Ascending aorta (tissue), 2 donors: ENCODE results near the gene CHRNB2. TPM values are rescaled to one million over a fixed set of nuclear protein-coding genes. Genes with fewer than 3 reads are reported as not detected.

Experiments used
- DNase-seq, 2 donors: peaks; one replicate each; pipeline ENCODE4 v3.0.0-alpha.2; 2019; ENCODE audit warnings: low spot score in 2 of 2
- H3K27ac ChIP-seq, 2 donors: fragments of 200-600 bp; sonication (generic); one replicate each; pipeline ENCODE4 v1.5.1; 2016 to 2017; ENCODE audit warnings: mild to moderate bottlenecking in 1 of 2
- H3K27me3 ChIP-seq: fragments of 200-600 bp; sonication (generic); one replicate; pipeline ENCODE4 v1.5.1; 2017
- H3K36me3 ChIP-seq, 2 donors: fragments of 200-600 bp; sonication (generic); one replicate each; pipeline ENCODE4 v1.5.1; 2016
- H3K4me1 ChIP-seq, 2 donors: fragments of 200-600 bp; sonication (generic); one replicate each; pipeline ENCODE4 v1.5.1; 2016 to 2017; ENCODE audit warnings: mild to moderate bottlenecking in 1 of 2
- H3K4me3 ChIP-seq, 2 donors: fragments of 200-600 bp; sonication (generic); one replicate each; pipeline ENCODE4 v1.5.1; 2016 to 2017; ENCODE audit warnings: mild to moderate bottlenecking in 1 of 2
- H3K9me3 ChIP-seq, 2 donors: fragments of 200-600 bp; sonication (generic); one replicate each; pipeline ENCODE4 v1.5.1; 2016
- intact Hi-C: fragments of 100-400 bp; cut with DNase I; formaldehyde crosslinking; loops from one replicate; pipeline ENCODE4 v1.15.1; 2023
- total RNA-seq: library from RNA; depleted of rRNA; stranded (reverse); fragments of >200 nt; gene quantifications from one replicate; pipeline ENCODE4 v1.1.0, GENCODE V29; 2016
- TF ChIP-seq, protein P1 (sequence below), 3 experiments: fragments of 200-600 bp in 2 of 3; fragments of 450-650 bp in 1 of 3; sonication (generic) in 2 of 3; IDR thresholded peaks; one replicate each; pipeline ENCODE4 v1.5.1; 2016 to 2019; ENCODE audit warnings: antibody characterized with exemption in 3 of 3, mild to moderate bottlenecking in 1 of 3, moderate library complexity in 1 of 3

The CHRNB2 gene
- total RNA-seq, 1 donor from 2014 or later = not detected

- TF ChIP-seq, protein P1, sequence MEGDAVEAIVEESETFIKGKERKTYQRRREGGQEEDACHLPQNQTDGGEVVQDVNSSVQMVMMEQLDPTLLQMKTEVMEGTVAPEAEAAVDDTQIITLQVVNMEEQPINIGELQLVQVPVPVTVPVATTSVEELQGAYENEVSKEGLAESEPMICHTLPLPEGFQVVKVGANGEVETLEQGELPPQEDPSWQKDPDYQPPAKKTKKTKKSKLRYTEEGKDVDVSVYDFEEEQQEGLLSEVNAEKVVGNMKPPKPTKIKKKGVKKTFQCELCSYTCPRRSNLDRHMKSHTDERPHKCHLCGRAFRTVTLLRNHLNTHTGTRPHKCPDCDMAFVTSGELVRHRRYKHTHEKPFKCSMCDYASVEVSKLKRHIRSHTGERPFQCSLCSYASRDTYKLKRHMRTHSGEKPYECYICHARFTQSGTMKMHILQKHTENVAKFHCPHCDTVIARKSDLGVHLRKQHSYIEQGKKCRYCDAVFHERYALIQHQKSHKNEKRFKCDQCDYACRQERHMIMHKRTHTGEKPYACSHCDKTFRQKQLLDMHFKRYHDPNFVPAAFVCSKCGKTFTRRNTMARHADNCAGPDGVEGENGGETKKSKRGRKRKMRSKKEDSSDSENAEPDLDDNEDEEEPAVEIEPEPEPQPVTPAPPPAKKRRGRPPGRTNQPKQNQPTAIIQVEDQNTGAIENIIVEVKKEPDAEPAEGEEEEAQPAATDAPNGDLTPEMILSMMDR (IDR thresholded peaks at IDR 0.05) = no peak
These were observed 18.3 kb upstream of the CHRNB2 start for GRCh38 chr1:154549202-154549770.

DNA sequence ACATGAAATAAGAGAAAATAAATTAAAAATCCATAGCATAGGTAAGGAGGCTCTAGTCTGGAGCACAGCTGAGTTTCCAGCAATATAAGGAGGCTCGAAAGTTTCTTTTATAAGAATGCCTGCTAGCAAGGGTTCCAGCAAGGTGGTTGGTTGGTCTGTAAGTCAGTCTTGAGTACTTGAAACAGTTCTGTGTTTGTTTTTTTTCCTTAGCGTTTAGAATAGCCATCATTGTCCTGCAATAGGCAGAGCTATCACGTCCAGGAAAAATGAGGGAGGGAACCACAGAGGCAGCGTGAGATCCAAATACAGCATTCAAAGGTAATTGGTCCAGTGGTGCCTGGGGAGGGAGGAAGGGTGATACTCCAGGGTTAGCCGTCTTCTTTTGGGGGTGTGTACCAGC, 17.5 kb upstream of the CHRNB2 start:
- Histone ChIP-seq H3K4me1 (no peaks in the 10 kb centered on the region), H3K4me3 (no peak overlapping the region), H3K9me3 (no peaks in the 10 kb centered on the region), H3K27me3 (no peaks in the 10 kb centered on the region), H3K36me3 (peaks cover 60 to 61% of the 10 kb centered on the region in 2 donors), H3K27ac (no peak overlapping the region)
- DNase-seq = no peak
- TF ChIP-seq, protein P1 (IDR thresholded peaks at IDR 0.05) = no peak
- intact Hi-C loops = no loop called here

More at GRCh38 chr1:154549202-154549770, 18.3 kb upstream of the CHRNB2 start:
- H3K9me3 ChIP-seq = no peaks in the 10 kb centered on the region
- intact Hi-C loops = loop anchor here (5.0 kb wide), 1 partner anchor 67 kb away; no protein-coding TSS in a partner anchor
- no peak for DNase-seq
- no peak overlapping the region for H3K4me3 ChIP-seq
- H3K4me1 ChIP-seq = no peaks in the 10 kb centered on the region
- H3K27ac ChIP-seq = no peak overlapping the region
- peaks cover 52 to 53% of the 10 kb centered on the region in 2 donors for H3K36me3 ChIP-seq
- H3K27me3 ChIP-seq = no peaks in the 10 kb centered on the region

- intact Hi-C loops = no loop called here
- peaks cover 65 to 67% of the 10 kb centered on the region in 2 donors for H3K36me3 ChIP-seq
These were observed 16.9 kb upstream of the CHRNB2 start for GRCh38 chr1:154550657-154551056.

GRCh38 chr1:154551474-154551873, 16.1 kb upstream of the CHRNB2 start:
- peaks cover 65 to 69% of the 10 kb centered on the region in 2 donors for H3K36me3 ChIP-seq
- H3K4me1 ChIP-seq = peaks cover 5 to 8% of the 10 kb centered on the region in 2 donors
- H3K4me3 ChIP-seq = no peak overlapping the region

More at GRCh38 chr1:154550657-154551056, 16.9 kb upstream of the CHRNB2 start:
- H3K27ac ChIP-seq = no peak overlapping the region
- H3K4me3 ChIP-seq = no peak overlapping the region
- H3K4me1 ChIP-seq = no peaks in the 10 kb centered on the region
- H3K9me3 ChIP-seq = no peaks in the 10 kb centered on the region
- no peak for DNase-seq
- TF ChIP-seq, protein P1 (IDR thresholded peaks at IDR 0.05) = no peak
- no peaks in the 10 kb centered on the region for H3K27me3 ChIP-seq

DNA sequence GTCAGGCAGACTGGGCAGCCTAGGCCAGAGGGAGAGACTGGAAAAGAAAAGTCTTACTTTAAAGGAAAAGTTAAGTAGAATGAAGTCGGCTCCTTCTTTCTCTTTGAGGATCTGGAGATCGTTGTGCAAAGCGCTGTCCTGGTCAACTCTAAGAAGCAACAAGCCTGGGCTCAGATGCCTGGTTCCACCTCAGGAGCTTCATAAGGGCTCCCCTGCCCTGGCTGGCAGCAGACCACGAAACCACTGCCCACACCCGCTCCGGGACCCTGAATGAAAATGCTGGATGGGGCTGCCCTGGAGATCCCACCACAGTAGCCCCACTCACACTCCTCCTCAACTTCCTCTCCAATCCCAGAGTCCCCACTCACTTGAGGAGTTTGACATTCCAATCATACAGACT, 15.5 kb upstream of the CHRNB2 start:
- Histone ChIP-seq H3K27ac (no peak overlapping the region), H3K4me3 (no peak overlapping the region), H3K27me3 (no peaks in the 10 kb centered on the region), H3K36me3 (peaks cover 65 to 69% of the 10 kb centered on the region in 2 donors), H3K9me3 (no peaks in the 10 kb centered on the region), H3K4me1 (peaks cover 5 to 13% of the 10 kb centered on the region in 2 donors)
- DNase-seq = no peak
- TF ChIP-seq, protein P1 (IDR thresholded peaks at IDR 0.05) = no peak
- intact Hi-C loops = no loop called here

More at GRCh38 chr1:154551474-154551873, 16.1 kb upstream of the CHRNB2 start:
- intact Hi-C loops = no loop called here
- DNase-seq = no peak
- TF ChIP-seq, protein P1 (IDR thresholded peaks at IDR 0.05) = no peak
- no peaks in the 10 kb centered on the region for H3K27me3 ChIP-seq
- H3K9me3 ChIP-seq = no peaks in the 10 kb centered on the region
- H3K27ac ChIP-seq = no peak overlapping the region
